Femur (tissue), 1 donor: Measurements from ENCODE around the gene TMEM144.
"Not testable (repeated sequence)": the region's sequence is repeated elsewhere in the genome, so short reads cannot be mapped to it uniquely, and the experiment has no call there.

Source experiments
- DNase-seq: peaks from one replicate; pipeline ENCODE4 v3.0.0-alpha.2; 2017

Gene TMEM144

DNA sequence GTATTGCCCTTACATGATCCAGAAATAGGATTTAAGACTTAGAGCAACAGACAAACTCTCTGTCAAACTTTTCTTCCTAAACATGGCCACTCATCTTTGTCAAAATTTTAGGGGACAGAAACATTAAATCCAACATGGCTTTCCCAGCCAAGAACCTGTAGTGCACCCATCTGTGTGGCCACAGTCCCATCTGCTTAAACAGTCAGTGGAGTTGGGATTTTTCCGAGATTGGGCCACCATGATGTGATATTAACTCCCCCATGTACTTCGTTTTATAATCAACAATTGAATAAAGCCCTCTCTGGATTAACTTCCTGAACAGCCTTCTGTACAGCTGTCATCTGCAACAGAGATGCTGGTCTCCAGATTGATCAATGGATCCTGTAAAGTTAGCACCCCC lies 28.9 kb downstream of the TMEM144 start:
- DNase-seq: no peak

DNA sequence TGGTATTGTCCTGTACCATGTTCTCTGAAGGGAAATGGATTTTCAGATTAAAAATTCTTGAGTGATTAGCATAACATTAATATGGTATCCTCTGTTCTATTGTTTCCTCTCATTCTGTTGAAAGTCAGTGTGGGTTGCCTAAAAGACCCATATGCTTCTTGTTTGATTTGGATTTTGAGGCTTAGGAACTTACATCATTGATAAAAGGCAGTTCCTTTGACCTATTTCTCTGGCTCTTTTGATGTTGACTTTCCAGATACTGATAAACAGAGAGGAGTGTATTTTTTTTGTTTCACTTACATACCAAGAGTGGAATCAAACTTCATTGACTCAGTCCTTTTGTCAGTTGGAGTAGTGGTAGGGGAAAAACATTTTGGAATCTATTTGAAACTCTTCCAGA lies 32.8 kb downstream of the TMEM144 start:
- DNase-seq: no peak

DNA sequence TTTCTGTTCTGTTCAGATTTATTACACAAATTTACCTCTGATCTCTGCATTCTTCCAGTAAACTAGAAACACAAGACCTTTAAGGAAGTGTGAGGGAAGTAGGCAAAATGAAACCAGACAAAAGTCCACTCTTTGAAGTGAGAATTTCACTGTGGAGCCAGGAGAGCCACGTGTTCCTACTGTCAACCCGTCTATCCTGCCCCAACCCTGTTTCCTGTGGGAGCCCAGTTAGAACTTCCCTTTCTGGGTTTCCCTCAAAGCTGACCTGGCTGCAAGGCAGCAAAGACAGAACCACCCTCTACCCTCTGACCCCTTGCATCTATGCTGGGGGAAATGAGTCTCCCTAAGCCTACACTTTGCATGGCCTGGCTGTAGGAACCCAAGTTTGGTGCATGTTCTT lies 40.0 kb downstream of the TMEM144 start:
- no peak for DNase-seq

DNA sequence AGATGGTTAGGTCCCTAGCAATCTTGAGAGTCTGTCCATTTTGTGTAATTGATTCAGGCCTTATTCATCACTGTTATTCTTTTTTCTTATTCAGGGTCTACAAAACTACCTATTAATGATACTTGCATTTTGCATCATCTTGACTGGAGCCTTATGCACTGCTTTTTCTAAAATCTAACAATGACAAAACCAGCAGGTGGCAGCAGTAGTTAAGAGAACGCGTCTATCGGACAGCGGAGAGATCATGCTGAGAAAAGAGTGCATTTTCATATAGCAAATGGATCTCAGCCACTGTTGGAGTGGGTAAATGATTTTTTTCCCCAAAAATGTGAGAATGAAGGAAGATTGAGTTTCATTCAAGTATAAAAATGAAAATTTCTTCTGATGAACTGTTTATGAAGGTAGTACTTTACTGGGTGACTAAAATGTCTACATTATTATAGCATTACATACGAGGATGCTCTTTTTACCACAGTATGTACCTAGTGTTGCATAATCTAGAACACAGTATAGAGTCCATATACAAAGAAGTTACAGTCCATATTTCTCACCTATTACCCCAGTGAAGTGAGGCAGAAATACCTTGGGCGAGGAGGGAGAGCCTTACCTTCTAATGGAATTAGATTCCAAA lies 43.2 kb downstream of the TMEM144 start:
- peak; percentile 54 for DNase-seq

DNA sequence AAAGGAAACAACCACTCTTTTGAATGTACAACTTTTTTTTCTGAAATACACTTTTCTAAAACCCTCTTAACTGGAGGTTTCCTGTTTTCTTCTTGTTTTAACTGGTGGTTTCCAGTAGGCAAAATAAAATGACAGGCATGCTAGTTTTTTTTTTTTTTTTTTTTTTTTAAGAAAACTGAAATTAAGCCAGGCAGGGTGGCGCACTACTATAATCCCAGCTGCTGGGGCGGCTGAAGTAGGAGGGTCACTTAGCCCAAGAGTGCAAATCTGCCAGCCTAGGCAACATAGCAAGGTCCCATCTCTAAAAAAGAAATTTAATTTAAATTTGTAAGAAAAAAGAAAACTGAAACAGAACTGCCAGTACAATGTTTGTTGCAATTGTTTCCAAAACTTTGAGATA lies 44.0 kb downstream of the TMEM144 start:
- no peak for DNase-seq

DNA sequence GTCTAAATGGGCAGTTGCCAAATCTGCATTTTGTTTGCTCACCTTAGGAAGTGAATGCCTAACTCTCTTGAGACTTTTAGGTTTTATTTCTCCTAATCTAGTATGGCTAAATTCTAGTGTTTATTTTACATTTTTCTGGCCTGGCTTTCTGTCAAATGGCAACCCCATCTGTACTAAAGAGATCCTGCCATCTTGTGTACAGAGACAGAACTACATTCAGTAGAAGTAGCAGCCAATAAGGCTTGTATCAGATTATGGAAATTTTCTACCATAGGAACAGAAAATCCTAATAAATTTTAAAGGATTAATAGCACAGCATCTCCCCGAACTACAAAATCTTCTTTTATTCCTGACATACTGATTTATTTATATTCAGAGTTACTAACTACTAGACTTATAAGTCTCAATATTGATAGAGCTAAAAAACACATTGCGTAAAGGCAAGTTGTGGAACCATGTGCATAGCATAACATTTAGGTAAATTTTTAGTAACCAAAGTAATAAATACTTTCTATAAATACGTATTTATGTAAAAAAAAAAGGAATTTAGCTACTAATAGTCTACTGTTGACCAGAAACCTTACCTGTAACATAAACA lies 45.5 kb downstream of the TMEM144 start:
- no peak for DNase-seq

DNA sequence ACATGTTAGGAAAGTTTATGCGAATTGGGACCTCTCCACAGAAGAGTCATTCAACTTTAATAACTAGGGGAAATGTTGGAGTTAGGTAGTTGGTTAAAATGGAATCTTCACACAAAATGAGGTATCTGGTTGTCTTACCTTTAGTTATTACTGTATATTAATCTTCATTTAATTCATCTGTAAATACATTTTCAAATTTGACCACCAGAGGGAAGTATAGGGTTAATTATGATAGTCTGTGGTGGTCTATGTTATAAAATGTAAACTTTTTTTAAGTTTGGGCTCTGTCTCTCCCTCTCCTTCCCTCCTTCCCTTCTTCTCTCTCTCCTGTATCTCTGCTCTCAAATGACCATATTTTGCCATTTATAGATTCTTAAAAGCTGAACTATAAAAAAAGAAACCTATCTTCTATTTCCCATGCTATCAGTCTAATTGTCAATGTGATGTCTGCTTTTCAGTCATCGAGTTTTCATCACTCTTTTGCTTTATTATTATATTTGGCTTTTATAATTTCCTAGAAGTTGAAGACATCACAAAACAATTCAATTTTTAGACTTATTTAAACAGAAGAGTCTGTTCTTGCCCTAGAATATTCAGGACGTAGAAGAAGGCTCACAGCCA lies 49.8 kb downstream of the TMEM144 start:
- no peak for DNase-seq

DNA sequence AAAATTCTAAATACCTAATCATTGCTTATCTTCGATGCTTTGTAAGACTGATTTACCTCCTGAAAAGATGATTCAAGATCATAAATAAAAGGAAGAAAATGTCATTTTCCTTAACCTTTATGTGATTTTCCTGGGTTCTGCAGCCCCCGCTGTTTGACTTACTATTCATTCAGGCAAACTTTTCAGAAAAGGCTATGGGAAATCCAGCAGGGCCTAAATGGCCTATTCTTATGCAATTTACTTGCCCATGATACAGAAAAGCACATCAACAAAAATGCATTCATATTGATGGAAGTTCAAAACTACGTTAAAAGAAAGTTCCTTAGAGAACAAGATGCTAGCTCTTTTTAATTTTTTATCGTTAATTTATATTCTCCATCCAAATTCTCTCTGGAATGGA lies 51.2 kb downstream of the TMEM144 start:
- DNase-seq: no peak

DNA sequence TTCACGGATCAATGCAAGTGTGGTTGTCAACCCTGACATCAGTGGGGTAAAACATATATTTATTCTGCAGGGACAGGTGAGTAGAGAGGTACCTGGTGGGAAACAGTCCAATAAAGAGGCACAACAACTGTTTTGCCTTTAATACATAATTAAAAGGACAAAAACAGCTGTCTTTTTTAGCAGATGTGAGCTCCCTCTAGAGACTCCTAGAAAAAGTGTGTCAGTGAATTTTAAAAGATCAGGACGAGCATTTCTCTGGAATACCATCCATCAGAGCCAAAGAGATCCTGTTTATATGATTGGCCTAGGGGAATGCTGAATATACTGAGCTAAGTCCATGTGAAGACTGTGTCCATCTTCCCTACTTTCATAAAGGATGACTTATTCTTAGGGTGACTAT lies 58.3 kb downstream of the TMEM144 start:
- DNase-seq: no peak

DNA sequence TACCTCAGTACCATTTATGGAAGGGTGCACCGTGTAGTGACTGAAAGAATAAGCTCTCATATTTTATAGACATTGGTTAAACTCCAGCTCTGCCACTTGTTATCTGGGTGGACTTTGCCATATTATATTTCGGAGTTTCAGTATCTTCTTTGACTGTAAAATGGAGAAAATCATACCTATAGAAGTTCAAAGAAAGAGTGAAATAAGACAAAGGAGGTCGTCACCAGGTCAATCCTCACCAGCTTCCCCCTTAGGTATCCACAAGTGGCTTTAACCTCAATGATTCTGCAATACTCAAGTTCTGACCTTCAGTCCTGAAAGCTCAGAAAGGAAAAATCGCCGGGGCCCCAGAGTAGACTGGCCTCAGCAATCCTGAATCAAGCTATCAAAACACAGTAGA lies 64.3 kb downstream of the TMEM144 start:
- DNase-seq: no peak

DNA sequence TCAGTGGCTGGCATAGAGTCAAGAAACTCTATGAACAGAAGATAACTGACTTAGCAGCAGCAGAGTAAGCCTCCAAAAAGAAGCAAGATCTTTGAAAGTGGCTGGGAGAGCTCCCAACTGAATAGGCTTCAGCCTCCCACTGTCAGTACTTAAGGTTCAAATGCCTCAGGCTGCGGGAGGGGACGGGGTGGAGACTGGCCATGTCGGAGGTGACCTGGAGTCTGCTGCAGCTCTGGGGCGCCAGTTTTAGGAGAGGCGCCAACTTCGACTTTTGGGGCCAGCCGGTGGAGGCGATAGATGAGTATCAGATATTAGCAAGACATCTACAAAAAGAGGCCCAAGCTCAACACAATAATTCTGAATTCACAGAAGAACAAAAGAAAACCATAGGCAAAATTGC lies 67.3 kb downstream of the TMEM144 start:
- no peak for DNase-seq

DNA sequence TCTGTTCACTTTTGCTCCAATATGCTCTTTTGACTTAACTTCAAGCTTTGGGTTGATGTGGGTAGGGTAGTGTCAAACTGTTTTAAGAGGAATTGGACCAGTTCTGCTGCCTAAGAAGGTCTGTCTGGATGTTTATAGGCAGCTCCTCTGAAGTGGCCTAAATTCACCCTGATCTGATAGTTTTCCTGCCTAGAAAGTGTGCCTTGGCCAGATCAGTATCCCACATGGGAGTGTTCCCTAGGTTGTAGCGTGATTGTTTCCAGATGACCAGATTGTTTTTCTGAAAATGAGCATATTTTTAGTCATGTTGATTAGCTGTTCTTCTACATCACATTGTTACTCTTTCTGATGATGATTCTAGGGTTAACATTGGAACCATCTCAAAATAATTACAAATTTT lies 68.8 kb downstream of the TMEM144 start:
- not testable (repeated sequence) for DNase-seq

DNA sequence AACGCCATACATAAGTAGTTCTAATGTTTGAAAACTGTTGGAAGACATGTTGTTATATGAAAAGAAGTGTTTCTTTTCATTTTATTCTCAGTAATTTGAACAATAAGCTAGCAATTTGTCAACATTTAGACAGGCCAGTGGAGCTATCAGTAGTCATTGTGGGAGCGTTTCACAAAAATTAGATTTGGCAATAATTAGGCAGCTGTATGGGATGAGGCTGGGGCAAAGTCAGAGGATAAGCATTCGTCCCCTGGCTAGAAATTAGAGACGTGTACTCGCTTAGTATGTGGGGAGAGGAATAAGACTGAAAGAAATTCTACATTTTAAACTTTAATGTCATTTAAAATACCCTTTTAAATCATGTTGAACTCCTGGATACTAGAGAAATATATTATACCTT lies 70.6 kb downstream of the TMEM144 start:
- DNase-seq: no peak

DNA sequence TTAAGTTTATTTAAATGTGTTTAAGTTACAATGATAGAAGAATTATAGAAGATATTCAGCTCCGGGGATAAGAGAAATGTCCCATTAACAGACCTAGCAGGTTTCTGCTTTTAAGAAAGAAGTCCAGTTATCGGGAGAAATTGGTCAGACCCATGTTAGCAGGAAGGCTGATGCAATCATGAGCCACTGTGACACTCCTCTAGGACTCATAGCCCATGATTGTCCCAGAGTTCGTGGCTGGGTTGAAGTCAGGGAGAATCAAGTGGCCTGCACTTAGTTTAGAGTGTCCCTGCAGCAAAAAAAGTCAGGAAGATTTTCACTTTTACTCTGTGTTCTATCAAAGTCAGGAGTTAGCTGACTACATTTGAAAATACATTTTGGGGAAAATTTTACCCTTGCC lies 72.0 kb downstream of the TMEM144 start:
- DNase-seq: no peak

DNA sequence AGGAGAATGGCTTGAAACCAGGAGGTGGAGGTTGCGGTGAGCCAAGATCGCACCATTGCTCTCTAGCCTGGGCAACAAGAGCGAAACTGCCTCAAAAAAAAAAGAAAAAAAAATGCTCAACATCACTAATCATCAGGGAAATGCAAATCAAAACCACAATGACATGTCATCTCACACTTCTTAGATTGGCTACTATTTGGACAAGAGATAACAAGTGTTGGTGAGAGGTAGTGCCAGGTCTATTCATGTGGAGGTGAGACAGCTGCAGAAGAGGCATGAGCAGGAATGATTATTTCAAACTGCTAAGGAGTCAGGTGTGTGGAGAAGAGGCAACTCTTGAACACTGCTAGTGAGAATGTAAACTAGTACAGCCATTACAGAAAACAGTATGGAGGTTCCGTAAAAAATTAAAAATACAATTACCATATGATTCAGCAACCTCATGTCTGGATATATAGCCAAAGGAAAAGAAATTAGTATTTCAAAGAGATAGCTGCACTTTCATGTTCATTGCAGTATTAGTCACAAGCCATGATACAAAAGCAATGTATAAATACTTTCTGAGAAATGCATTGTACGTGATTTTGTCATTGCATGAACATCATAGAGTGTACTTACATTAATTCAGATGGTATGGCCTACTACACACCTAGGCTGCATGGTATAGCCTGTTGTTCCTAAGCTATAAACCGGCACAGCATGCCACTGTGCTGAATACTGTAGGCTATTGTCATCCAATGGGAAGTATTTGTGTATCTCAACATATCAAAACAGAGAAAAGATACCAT lies 75.3 kb downstream of the TMEM144 start:
- DNase-seq: no peak

DNA sequence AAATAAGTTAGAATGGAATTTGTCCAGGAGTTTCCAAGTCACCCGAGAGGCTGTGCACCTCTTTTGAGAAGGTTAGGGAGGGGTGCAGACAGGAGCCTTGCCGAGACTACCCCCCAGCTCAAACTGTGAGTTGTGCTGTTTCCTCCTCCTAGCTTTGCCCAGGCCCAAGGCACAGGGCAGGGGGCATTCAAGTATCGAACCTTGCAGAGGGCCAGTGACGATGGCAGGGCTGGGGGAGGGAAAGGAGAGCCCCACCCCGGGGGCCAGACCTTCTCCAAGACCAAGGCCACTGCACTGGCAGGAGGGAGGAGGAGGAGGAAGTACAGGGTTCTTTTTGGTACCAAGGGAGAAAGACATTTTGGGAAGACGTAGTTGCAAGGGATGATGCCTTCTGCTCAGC lies 80.6 kb downstream of the TMEM144 start:
- no peak for DNase-seq

DNA sequence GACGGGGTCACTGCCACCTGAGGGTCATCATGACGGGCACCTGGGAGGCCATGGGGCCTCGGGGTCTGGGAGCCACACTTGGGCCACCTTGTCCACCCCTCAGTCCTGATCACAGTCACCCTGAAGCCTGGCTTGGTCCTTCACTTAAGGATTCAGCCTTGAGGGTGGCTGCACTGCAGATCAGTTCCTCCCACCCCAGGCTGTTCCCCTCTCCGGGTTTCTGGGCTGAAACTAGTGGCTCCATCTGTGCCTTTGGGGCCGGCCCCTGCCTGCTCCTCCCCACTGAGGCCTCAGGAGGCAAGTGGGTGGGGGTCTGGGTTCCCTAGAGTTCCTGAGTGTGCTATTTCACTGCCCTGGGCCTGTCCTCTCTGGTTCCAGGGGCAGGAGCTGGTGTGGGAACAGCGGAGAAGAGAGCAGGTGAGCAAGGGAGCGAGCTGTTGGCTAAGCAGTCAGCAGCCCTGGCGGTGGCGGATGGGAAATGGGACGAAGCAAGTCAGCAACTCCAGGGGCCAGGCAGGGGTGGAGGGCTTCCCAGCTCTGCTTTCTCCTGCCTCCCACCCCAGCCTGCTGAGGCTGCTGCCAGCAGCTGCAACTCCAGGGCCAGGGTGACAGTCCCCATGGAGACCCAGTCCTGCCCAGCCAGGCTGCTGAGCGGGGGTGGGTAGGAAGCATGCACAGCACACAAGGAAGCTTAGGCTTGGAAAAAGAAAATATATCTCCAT lies 81.2 kb downstream of the TMEM144 start:
- no peak for DNase-seq

DNA sequence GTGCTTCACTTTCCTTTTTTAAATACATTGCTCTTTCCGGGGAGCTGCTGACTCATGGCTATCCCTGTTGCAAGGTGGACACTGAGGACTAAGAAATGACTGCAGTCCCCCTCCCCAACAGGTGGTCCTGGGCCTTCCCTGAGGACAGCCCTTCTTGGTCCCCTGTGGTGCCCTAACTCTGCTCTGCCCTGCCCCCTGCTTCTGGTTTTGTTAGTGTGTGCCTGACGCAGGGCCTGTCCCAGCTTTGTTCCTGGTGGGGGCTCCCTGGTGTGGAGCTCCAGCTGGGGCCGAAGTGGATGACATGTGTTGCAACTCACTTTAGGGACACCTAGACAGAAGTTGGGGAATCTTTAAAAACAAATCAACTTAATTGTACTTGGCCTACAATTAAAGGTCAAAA lies 81.9 kb downstream of the TMEM144 start:
- DNase-seq: no peak

DNA sequence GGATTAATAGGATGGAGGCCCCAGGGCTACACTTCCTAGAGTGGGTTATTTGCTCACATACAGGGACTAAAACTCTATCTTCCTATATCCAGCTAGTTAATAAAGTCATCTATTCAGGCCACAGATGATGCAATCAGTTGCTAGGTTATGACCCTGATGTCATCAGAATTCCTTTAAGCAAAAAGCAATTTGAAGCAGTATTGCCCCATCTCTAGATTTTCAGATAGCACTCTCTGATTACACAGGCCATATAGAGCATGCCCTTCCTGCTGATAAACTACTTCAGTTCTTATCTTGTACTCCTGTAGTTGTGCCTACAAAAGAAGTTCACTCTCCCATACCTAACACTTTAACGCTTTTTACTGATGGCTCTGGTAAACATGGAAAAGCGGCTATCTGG lies 84.8 kb downstream of the TMEM144 start:
- DNase-seq: no peak

DNA sequence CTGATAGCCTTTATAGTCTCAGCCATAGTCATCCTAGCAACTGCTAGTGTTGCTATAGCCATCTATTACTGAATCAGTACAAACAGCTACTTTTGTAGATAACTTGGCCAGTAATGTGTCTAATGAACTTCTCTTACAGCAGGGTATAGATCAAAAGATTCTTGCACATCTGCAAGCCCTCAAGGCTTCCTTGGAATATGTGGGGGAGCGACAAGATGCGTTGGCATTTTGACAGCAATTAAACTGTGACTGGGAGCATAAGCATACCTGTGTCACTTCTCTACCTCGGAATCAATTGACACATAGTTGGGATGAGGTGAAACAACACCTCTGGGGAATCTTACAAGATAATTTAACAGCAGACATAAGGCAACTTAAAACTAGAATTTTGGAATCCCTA lies 87.6 kb downstream of the TMEM144 start:
- no peak for DNase-seq

DNA sequence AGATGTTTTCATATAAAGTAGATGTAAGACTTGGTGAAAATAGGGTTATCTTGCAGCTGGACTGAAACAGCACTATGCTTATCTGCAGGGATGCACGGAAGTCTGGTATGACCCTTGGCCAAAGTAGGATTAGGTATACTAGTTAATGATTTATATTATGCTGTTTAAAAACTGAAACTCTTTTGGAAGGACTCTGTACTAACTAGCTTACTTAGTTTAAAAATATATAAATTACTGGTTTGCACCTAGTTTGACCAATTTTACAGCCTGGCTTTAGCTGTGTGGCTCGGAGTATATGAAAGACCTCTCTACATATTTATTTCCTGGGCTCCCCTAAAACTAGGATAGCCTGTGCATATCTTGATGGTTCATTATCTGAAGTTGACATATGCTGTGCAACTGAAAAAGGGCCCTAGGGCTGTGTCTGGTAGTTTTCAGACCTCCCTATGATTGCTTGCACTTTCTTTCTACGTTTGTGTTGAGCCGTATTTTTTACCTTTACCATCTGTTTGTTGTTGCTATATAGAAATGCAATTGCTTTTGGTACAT lies 89.2 kb downstream of the TMEM144 start:
- no peak for DNase-seq

DNA sequence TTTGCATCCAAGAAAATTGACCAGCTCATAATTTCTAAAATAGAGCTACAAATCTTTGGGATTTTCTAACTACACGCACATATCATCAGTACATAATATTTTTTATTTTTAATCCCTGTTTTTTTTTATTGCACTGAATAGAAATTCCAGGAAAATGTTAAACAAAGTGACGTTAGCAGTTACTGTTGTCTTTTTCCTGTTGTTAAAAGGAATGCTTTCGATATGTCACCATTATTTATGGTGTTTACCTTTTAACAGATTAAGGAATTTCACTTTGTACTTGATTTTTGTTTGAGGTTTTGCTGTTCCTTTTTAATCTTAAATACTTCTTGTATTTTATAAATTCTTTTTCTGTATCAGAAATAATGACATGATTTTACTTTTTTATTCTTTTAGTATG lies 89.7 kb downstream of the TMEM144 start:
- DNase-seq: no peak
